Erythroblast (primary cell): ENCODE data around the gene NFYB.

Source experiments
- GATA1 ChIP-seq: IDR thresholded peaks from 2 replicates; pipeline ENCODE4 v1.6.1; 2011; ENCODE audit warnings: low read depth, mild to moderate bottlenecking, control low read depth, low read length, moderate library complexity
- POLR2A ChIP-seq: IDR thresholded peaks from 2 replicates; pipeline ENCODE4 v1.6.1; 2011; ENCODE audit warnings: mild to moderate bottlenecking, low read length

DNA sequence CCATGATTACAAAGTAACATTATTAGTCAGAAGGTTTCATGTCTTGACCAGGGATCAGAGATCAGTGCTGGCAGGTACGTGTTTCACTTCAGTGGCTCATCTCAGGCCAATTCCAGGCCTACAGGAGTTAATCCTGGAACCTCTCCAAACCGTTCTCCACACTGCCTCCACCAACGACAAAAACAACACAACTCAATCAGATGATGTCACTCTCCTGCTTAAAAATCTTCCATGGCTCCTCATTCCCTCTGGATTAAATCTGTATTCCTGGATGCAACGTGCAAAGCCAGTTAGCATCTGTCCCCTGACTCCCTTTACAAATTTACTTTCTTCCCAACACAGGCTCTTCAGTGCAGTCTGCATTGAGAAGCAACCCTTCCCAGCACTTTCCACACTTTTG is 43.3 kb upstream of the NFYB start:
- TF ChIP-seq POLR2A (no peak), GATA1 (no peak)
